GM23338 (cell line): Measurements from ENCODE around the gene BRPF3. TPM values are rescaled to one million over a fixed set of nuclear protein-coding genes. Genes with fewer than 3 reads are reported as not detected.

ENCODE experiments used
- ATAC-seq: fragments of 200-7000 bp; cut with Tn5 transposase; 3 replicates; pipeline ENCODE4 v1.9.1; 2020
- DNase-seq: peaks from one replicate; pipeline ENCODE4 v3.0.0-alpha.2; 2015; ENCODE audit warnings: low spot score
- H2AFZ ChIP-seq: fragments of 200-600 bp; sonication (generic); 2 replicates; pipeline ENCODE4 v1.8.0; 2016; ENCODE audit warnings: antibody characterized with exemption, mild to moderate bottlenecking, moderate library complexity
- H3F3A ChIP-seq: fragments of 200-600 bp; sonication (generic); replicated peaks from 2 replicates; pipeline ENCODE4 v1.8.0; 2017; ENCODE audit warnings: antibody characterized with exemption, mixed run types, low read depth
- H3K27ac ChIP-seq: fragments of 200-600 bp; sonication (generic); 2 replicates; pipeline ENCODE4 v1.6.1; 2016; ENCODE audit warnings: low read depth
- H3K27me3 ChIP-seq: fragments of 200-600 bp; sonication (generic); 2 replicates; pipeline ENCODE4 v1.8.0; 2016; ENCODE audit warnings: mild to moderate bottlenecking, mixed run types, moderate library complexity; ENCODE audit not compliant: insufficient read depth
- H3K36me3 ChIP-seq: fragments of 200-600 bp; sonication (generic); 2 replicates; pipeline ENCODE4 v1.8.0; 2016; ENCODE audit warnings: mild to moderate bottlenecking; ENCODE audit not compliant: insufficient read depth
- H3K4me1 ChIP-seq: fragments of 200-600 bp; sonication (generic); 2 replicates; pipeline ENCODE4 v1.8.0; 2016; ENCODE audit warnings: mild to moderate bottlenecking, moderate library complexity; ENCODE audit not compliant: insufficient read depth
- H3K4me2 ChIP-seq: fragments of 200-600 bp; sonication (generic); 2 replicates; pipeline ENCODE4 v1.7.1; 2017; ENCODE audit warnings: mixed run types
- H3K4me3 ChIP-seq: fragments of 200-600 bp; sonication (generic); 2 replicates; pipeline ENCODE4 v1.6.1; 2016; ENCODE audit warnings: mixed run types
- H3K79me2 ChIP-seq: fragments of 200-600 bp; sonication (generic); replicated peaks from 2 replicates; pipeline ENCODE4 v1.8.0; 2017; ENCODE audit warnings: mild to moderate bottlenecking; ENCODE audit not compliant: insufficient read depth
- H3K9me2 ChIP-seq: fragments of 200-600 bp; sonication (generic); 2 replicates; pipeline ENCODE4 v1.8.0; 2017; ENCODE audit not compliant: insufficient read depth
- H4K20me1 ChIP-seq: fragments of 200-600 bp; sonication (generic); replicated peaks from 2 replicates; pipeline ENCODE4 v1.8.0; 2017; ENCODE audit warnings: mild to moderate bottlenecking; ENCODE audit not compliant: insufficient read depth
- H3K27ac Mint-ChIP-seq: 2 replicates; pipeline ENCODE4 v1.8.0; 2020; ENCODE audit warnings: inconsistent platforms, mild to moderate bottlenecking, moderate library complexity, mixed read lengths
- H3K27me3 Mint-ChIP-seq: 3 replicates; pipeline ENCODE4 v1.8.0; 2022; ENCODE audit warnings: low read depth, mild to moderate bottlenecking, moderate library complexity, mixed read lengths, inconsistent platforms; ENCODE audit not compliant: insufficient read depth, poor library complexity
- H3K36me3 Mint-ChIP-seq: 3 replicates; pipeline ENCODE4 v1.8.0; 2021; ENCODE audit warnings: low read depth, mild to moderate bottlenecking, inconsistent platforms, moderate library complexity, mixed read lengths
- H3K4me1 Mint-ChIP-seq: 3 replicates; pipeline ENCODE4 v1.8.0; 2020; ENCODE audit warnings: mild to moderate bottlenecking, inconsistent platforms, mixed read lengths
- H3K4me3 Mint-ChIP-seq: 3 replicates; pipeline ENCODE4 v1.8.0; 2021; ENCODE audit warnings: moderate library complexity, mild to moderate bottlenecking, inconsistent platforms, mixed read lengths
- H3K9me3 Mint-ChIP-seq: 3 replicates; pipeline ENCODE4 v1.8.0; 2020; ENCODE audit warnings: moderate library complexity, mild to moderate bottlenecking, inconsistent platforms, mixed read lengths
- CREB1 ChIP-seq: fragments of 250-450 bp; sonication (Bioruptor Pico); IDR thresholded peaks from 2 replicates; pipeline ENCODE4 v1.5.0; 2020; ENCODE audit warnings: low read depth, mild to moderate bottlenecking, moderate library complexity
- EZH2 ChIP-seq: fragments of 200-600 bp; sonication (generic); IDR thresholded peaks from one replicate; pipeline ENCODE4 v1.8.0; 2017; ENCODE audit warnings: antibody characterized with exemption, mild to moderate bottlenecking, low read depth; ENCODE audit not compliant: unreplicated experiment
- JUNB ChIP-seq: IDR thresholded peaks from one replicate; pipeline ENCODE4 v1.6.1; 2016; ENCODE audit warnings: antibody characterized with exemption; ENCODE audit not compliant: unreplicated experiment
- NANOG ChIP-seq: IDR thresholded peaks from 2 replicates; pipeline ENCODE4 v1.6.1; 2016; ENCODE audit warnings: antibody characterized with exemption, borderline replicate concordance
- POLR2AphosphoS5 ChIP-seq: IDR thresholded peaks from 2 replicates; pipeline ENCODE4 v1.6.1; 2016; ENCODE audit warnings: antibody characterized with exemption, low read depth
- STAT1 ChIP-seq: IDR thresholded peaks from one replicate; pipeline ENCODE4 v1.6.1; 2016; ENCODE audit warnings: antibody characterized with exemption; ENCODE audit not compliant: unreplicated experiment
- ZNF114 ChIP-seq: fragments of 250-450 bp; sonication (Bioruptor Pico); IDR thresholded peaks from 2 replicates; pipeline ENCODE4 v1.5.0; 2020; ENCODE audit warnings: mild to moderate bottlenecking, moderate library complexity
- ZNF331 ChIP-seq: fragments of 250-450 bp; sonication (Bioruptor Pico); IDR thresholded peaks from 2 replicates; pipeline ENCODE4 v1.5.0; 2020; ENCODE audit warnings: low read depth, mild to moderate bottlenecking, moderate library complexity
- polyA plus RNA-seq: library from polyadenylated mRNA; unstranded; fragments of >200 nt; fragmentation: Nextera tagmentation; extraction: Ambion mirVana; gene quantifications from 2 replicates; pipeline ENCODE4 v1.2.1, GENCODE V29; 2016
- total RNA-seq: library from RNA; depleted of rRNA; stranded (reverse); fragments of >200 nt; shearing (Covaris generic); gene quantifications from 2 replicates; pipeline ENCODE4 v1.2.3, GENCODE V29; 2014
- TF ChIP-seq, protein P1 (sequence below), 2 experiments: fragments of 200-600 bp in 1 of 2; sonication (generic) in 1 of 2; conservative IDR thresholded peaks; 2 replicates each; pipeline versions ENCODE4 v1.5.1 to v1.6.1; 2016 to 2017; ENCODE audit warnings: antibody characterized with exemption in 2 of 2, low read depth in 2 of 2, mild to moderate bottlenecking in 2 of 2, moderate library complexity in 1 of 2
- TF ChIP-seq, protein P2 (sequence below): IDR thresholded peaks from one replicate; pipeline ENCODE4 v1.6.1; 2018; ENCODE audit warnings: antibody characterized with exemption; ENCODE audit not compliant: unreplicated experiment
- TF ChIP-seq, protein P3 (sequence below): IDR thresholded peaks from 2 replicates; pipeline ENCODE4 v1.6.1; 2016; ENCODE audit warnings: antibody characterized with exemption
- TF ChIP-seq, protein P4 (sequence below): fragments of 250-450 bp; sonication (Bioruptor Pico); IDR thresholded peaks from 2 replicates; pipeline ENCODE4 v1.5.0; 2020; ENCODE audit warnings: mild to moderate bottlenecking, moderate library complexity

The BRPF3 gene
- total and polyA plus RNA-seq, 2 experiments from 2014 or later, result 11.8 to 33.2 TPM

GRCh38 chr6:36196880-36197548 lies 470 bp downstream of the BRPF3 start:
- H4K20me1 ChIP-seq, result peaks cover 5% of the 10 kb centered on the region
- peaks cover 45% of the 10 kb centered on the region for H3K79me2 ChIP-seq
- H3K4me3 ChIP-seq, result peak overlapping the region; percentile 89
- peak; percentile 100 for DNase-seq
- peaks cover 7% of the 10 kb centered on the region; the same call in 1 of the 2 replicates for H3K36me3 ChIP-seq
- no peaks in the 10 kb centered on the region for H3F3A ChIP-seq
- peak; percentile 96 for ATAC-seq
- Mint-ChIP-seq H3K4me1 (peaks cover 20% of the 10 kb centered on the region), H3K27me3 (peaks cover 4% of the 10 kb centered on the region), H3K36me3 (peaks cover 24% of the 10 kb centered on the region), H3K27ac (peak overlapping the region; percentile 96), H3K4me3 (peak overlapping the region; percentile 83), H3K9me3 (no peaks in the 10 kb centered on the region; the same call in 1 of the 3 replicates)
- H3K27ac ChIP-seq, result peak overlapping the region; percentile 80; the same call in 1 of the 2 replicates
- H3K4me1 ChIP-seq, result peaks cover 15% of the 10 kb centered on the region
- H3K4me2 ChIP-seq, result peak overlapping the region; percentile 93
- no peaks in the 10 kb centered on the region for H3K27me3 ChIP-seq
- no peaks in the 10 kb centered on the region for H3K9me2 ChIP-seq
- TF ChIP-seq CREB1 (peak; percentile 78), EZH2 (no peak), STAT1 (no peak), POLR2AphosphoS5 (peak; percentile 84), ZNF114 (no peak), NANOG (no peak), ZNF331 (no peak), JUNB (no peak)
- TF ChIP-seq, protein P1, sequence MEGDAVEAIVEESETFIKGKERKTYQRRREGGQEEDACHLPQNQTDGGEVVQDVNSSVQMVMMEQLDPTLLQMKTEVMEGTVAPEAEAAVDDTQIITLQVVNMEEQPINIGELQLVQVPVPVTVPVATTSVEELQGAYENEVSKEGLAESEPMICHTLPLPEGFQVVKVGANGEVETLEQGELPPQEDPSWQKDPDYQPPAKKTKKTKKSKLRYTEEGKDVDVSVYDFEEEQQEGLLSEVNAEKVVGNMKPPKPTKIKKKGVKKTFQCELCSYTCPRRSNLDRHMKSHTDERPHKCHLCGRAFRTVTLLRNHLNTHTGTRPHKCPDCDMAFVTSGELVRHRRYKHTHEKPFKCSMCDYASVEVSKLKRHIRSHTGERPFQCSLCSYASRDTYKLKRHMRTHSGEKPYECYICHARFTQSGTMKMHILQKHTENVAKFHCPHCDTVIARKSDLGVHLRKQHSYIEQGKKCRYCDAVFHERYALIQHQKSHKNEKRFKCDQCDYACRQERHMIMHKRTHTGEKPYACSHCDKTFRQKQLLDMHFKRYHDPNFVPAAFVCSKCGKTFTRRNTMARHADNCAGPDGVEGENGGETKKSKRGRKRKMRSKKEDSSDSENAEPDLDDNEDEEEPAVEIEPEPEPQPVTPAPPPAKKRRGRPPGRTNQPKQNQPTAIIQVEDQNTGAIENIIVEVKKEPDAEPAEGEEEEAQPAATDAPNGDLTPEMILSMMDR (conservative IDR thresholded peaks at IDR 0.05; ENCODE audit: low read depth in 2 of 2), result no peak
- TF ChIP-seq, protein P2, sequence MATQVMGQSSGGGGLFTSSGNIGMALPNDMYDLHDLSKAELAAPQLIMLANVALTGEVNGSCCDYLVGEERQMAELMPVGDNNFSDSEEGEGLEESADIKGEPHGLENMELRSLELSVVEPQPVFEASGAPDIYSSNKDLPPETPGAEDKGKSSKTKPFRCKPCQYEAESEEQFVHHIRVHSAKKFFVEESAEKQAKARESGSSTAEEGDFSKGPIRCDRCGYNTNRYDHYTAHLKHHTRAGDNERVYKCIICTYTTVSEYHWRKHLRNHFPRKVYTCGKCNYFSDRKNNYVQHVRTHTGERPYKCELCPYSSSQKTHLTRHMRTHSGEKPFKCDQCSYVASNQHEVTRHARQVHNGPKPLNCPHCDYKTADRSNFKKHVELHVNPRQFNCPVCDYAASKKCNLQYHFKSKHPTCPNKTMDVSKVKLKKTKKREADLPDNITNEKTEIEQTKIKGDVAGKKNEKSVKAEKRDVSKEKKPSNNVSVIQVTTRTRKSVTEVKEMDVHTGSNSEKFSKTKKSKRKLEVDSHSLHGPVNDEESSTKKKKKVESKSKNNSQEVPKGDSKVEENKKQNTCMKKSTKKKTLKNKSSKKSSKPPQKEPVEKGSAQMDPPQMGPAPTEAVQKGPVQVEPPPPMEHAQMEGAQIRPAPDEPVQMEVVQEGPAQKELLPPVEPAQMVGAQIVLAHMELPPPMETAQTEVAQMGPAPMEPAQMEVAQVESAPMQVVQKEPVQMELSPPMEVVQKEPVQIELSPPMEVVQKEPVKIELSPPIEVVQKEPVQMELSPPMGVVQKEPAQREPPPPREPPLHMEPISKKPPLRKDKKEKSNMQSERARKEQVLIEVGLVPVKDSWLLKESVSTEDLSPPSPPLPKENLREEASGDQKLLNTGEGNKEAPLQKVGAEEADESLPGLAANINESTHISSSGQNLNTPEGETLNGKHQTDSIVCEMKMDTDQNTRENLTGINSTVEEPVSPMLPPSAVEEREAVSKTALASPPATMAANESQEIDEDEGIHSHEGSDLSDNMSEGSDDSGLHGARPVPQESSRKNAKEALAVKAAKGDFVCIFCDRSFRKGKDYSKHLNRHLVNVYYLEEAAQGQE, result no peak
- TF ChIP-seq, protein P3, sequence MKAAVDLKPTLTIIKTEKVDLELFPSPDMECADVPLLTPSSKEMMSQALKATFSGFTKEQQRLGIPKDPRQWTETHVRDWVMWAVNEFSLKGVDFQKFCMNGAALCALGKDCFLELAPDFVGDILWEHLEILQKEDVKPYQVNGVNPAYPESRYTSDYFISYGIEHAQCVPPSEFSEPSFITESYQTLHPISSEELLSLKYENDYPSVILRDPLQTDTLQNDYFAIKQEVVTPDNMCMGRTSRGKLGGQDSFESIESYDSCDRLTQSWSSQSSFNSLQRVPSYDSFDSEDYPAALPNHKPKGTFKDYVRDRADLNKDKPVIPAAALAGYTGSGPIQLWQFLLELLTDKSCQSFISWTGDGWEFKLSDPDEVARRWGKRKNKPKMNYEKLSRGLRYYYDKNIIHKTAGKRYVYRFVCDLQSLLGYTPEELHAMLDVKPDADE, result no peak
- TF ChIP-seq, protein P4, sequence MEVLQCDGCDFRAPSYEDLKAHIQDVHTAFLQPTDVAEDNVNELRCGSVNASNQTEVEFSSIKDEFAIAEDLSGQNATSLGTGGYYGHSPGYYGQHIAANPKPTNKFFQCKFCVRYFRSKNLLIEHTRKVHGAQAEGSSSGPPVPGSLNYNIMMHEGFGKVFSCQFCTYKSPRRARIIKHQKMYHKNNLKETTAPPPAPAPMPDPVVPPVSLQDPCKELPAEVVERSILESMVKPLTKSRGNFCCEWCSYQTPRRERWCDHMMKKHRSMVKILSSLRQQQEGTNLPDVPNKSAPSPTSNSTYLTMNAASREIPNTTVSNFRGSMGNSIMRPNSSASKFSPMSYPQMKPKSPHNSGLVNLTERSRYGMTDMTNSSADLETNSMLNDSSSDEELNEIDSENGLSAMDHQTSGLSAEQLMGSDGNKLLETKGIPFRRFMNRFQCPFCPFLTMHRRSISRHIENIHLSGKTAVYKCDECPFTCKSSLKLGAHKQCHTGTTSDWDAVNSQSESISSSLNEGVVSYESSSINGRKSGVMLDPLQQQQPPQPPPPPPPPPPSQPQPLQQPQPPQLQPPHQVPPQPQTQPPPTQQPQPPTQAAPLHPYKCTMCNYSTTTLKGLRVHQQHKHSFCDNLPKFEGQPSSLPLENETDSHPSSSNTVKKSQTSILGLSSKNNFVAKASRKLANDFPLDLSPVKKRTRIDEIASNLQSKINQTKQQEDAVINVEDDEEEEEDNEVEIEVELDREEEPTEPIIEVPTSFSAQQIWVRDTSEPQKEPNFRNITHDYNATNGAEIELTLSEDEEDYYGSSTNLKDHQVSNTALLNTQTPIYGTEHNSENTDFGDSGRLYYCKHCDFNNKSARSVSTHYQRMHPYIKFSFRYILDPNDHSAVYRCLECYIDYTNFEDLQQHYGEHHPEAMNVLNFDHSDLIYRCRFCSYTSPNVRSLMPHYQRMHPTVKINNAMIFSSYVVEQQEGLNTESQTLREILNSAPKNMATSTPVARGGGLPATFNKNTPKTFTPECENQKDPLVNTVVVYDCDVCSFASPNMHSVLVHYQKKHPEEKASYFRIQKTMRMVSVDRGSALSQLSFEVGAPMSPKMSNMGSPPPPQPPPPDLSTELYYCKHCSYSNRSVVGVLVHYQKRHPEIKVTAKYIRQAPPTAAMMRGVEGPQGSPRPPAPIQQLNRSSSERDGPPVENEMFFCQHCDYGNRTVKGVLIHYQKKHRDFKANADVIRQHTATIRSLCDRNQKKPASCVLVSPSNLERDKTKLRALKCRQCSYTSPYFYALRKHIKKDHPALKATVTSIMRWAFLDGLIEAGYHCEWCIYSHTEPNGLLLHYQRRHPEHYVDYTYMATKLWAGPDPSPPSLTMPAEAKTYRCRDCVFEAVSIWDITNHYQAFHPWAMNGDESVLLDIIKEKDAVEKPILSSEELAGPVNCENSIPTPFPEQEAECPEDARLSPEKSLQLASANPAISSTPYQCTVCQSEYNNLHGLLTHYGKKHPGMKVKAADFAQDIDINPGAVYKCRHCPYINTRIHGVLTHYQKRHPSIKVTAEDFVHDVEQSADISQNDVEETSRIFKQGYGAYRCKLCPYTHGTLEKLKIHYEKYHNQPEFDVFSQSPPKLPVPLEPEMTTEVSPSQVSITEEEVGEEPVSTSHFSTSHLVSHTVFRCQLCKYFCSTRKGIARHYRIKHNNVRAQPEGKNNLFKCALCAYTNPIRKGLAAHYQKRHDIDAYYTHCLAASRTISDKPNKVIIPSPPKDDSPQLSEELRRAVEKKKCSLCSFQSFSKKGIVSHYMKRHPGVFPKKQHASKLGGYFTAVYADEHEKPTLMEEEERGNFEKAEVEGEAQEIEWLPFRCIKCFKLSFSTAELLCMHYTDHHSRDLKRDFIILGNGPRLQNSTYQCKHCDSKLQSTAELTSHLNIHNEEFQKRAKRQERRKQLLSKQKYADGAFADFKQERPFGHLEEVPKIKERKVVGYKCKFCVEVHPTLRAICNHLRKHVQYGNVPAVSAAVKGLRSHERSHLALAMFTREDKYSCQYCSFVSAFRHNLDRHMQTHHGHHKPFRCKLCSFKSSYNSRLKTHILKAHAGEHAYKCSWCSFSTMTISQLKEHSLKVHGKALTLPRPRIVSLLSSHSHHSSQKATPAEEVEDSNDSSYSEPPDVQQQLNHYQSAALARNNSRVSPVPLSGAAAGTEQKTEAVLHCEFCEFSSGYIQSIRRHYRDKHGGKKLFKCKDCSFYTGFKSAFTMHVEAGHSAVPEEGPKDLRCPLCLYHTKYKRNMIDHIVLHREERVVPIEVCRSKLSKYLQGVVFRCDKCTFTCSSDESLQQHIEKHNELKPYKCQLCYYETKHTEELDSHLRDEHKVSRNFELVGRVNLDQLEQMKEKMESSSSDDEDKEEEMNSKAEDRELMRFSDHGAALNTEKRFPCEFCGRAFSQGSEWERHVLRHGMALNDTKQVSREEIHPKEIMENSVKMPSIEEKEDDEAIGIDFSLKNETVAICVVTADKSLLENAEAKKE (CRISPR knock-in tag), result no peak
- no peak overlapping the region for H2AFZ ChIP-seq
